Measurements from ENCODE around the gene MAOA.

The MAOA gene

GRCh38 chrX:43753637-43754036 lies 97.5 kb downstream of the MAOA start:
- DNase-seq (ENCODE audit: insufficient read length, low spot score), result no peak
- TF ChIP-seq CTCF (IDR thresholded peaks at IDR 0.05; ENCODE audit: insufficient read depth, missing control alignments), result no peak
- FAIRE-seq, result no peak

- TF ChIP-seq CTCF (IDR thresholded peaks at IDR 0.05; ENCODE audit: insufficient read depth, missing control alignments), result no peak
- FAIRE-seq, result no peak
- DNase-seq (ENCODE audit: insufficient read length, low spot score), result no peak
These were observed 100.0 kb downstream of the MAOA start for GRCh38 chrX:43756076-43756475.

- no peak for DNase-seq (ENCODE audit: insufficient read length, low spot score)
- no peak for FAIRE-seq
- no peak for TF ChIP-seq CTCF (IDR thresholded peaks at IDR 0.05; ENCODE audit: insufficient read depth, missing control alignments)
These were observed 101.9 kb downstream of the MAOA start for GRCh38 chrX:43758044-43758443.

- TF ChIP-seq CTCF (IDR thresholded peaks at IDR 0.05; ENCODE audit: insufficient read depth, missing control alignments), result no peak
- no peak for DNase-seq (ENCODE audit: insufficient read length, low spot score)
- FAIRE-seq, result no peak
These were observed 130.0 kb downstream of the MAOA start for GRCh38 chrX:43785930-43786591.
